GM21526 (cell line): ENCODE data around the gene ABCC8.

Experiments
- ATAC-seq: cut with Tn5 transposase; IDR thresholded peaks from one replicate; pipeline ENCODE4 v1.9.1; 2021; ENCODE audit warnings: moderate library complexity; ENCODE audit not compliant: unreplicated experiment, low FRiP score

Gene ABCC8

DNA sequence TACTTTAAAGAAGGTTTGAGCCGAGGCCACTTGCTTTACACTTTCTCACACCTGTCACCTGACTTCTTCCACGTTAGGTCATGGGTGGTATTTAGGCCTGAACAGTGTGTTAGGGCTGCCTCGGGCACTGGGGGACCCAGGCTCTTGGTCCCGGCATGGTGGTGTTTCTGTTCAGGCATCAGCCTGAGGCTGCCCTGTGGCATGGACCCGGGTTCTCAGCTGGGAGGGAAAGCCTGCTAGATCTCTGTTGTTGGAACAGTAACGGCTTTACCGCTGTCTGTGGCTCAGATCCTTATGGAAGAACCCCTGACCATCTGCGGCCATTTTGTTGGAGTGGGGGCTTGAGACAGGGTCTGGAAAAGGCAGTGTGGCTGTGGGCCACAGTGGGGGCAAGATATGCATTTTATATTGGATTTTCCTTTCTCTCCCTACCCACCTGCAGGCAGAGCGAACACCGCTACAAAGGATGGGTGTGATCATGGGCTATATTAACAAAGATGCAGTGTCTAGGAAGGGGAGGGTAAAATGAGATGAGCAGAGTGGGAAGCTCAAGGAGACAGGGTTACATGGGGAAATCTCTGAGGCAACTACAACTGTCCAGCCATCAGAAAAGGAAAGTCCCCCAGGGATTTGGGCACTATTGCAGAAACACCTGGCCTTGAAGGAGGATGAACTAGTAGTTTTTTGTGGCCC, 86.5 kb downstream of the ABCC8 start:
- no peak for ATAC-seq

GRCh38 chr11:17389211-17389956, 87.3 kb downstream of the ABCC8 start:
- peak; percentile 57 for ATAC-seq

GRCh38 chr11:17388609-17389210, 87.9 kb downstream of the ABCC8 start, which contains the start of gene KCNJ11:
Gene KCNJ11, minus strand, starts transcription at chr11:17388659. Its CDS starts 568 bp downstream, at chr11:17388091.
- peak; percentile 41 for ATAC-seq

DNA sequence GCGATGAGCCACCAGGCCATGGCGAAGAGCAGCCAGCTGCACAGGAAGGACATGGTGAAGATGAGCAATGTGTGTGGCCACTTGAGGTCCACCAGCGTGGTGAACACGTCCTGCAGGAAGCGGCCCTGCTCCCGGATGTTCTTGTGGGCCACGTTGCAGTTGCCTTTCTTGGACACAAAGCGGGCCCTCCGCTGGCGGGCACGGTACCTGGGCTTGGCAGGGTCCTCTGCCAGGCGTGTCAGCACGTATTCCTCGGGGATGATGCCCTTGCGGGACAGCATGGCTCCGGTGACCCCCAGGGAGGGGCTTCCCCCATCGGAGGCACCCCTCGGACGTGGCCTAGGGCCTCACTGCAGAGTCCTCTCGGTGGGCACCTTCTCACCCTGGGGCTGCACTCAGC, 88.8 kb downstream of the ABCC8 start:
- no peak for ATAC-seq

DNA sequence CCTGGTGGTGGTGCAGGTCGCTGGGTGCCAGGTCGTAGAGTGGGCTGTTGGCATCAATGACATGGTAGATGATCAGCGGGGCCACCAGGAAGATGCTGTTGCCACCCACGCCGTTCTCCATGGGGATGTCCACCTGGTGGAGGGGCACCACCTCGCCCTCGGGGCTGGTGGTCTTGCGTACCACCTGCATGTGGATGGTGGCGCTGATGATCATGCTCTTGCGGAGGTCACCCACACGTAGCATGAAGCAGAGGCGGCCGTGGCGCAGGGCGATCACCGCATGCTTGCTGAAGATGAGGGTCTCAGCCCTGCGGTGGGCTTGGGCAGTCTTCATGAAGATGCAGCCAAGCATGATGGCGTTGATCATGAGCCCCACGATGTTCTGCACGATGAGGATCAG, 89.4 kb downstream of the ABCC8 start:
- no peak for ATAC-seq

DNA sequence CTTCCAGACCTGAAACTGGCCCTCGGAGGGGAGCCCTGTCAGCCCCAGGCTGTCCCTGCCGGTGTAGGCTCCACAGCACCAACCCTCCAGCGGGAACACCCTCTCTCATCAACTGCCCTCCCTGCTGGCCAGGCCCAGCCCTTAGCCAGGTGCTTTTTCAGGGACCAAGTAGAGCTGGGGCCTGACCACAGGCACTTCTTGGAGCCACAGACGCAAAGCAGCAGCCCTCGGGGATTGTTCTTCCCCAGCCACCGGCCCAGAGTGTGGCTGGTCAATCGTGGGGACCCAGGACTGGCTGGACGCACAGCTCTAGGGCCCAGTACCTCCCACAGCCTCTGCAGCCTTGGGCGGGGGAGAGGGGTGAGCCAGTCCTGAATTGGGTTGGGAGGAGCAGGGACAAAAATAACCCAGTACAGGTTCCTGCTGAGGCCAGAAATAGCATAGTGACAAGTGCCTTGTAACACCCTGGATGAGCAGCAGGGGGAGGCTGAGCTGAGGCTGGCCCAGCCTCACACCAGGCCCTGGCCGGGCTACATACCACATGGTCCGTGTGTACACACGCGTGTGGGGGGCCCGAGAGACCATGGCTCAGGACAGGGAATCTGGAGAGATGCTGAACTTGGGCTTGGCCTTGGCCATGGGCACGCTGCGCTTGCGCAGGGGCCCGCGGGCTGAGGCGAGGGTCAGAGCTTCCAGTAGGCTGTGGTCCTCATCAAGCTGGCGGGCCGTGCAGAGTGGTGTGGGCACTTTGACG, 90.1 kb downstream of the ABCC8 start:
- ATAC-seq: peak; percentile 49

- ATAC-seq: no peak
Measured at GRCh38 chr11:17385926-17386325, 90.7 kb downstream of the ABCC8 start.

- ATAC-seq: no peak
Measured at GRCh38 chr11:17385492-17385891, 91.2 kb downstream of the ABCC8 start.

DNA sequence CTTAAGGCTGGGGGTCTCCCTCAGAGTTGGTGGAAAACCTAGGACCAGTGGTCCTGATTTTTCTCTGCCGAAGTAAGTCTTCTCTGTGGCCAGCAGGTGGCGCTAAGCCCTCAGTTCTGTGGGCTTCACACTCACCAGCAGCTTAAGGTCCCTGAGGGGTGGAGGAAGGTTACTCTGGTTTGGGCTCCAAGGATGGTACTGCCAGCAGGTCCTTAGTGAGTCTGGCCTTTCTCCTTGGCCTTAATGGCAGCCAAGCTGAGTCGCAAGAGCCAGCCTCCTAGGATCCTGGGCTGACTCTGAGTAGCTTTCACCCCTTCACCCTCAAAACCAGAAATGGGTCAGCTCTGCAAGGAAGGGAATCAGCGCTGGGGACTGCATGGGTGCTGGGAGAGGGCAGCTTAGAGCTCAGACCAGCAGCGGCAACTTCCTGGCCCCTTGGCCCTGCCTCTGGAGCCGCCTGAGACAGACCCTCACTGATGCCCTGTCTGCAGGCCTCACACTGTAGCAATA, 92.6 kb downstream of the ABCC8 start:
- peak; percentile 60 for ATAC-seq

GRCh38 chr11:17383461-17383860, 93.2 kb downstream of the ABCC8 start:
- no peak for ATAC-seq

- ATAC-seq: no peak
Measured at GRCh38 chr11:17382046-17382728, 94.5 kb downstream of the ABCC8 start.

GRCh38 chr11:17381156-17381555, 95.5 kb downstream of the ABCC8 start:
- ATAC-seq: no peak

GRCh38 chr11:17379383-17380180, 97.1 kb downstream of the ABCC8 start:
- no peak for ATAC-seq

DNA sequence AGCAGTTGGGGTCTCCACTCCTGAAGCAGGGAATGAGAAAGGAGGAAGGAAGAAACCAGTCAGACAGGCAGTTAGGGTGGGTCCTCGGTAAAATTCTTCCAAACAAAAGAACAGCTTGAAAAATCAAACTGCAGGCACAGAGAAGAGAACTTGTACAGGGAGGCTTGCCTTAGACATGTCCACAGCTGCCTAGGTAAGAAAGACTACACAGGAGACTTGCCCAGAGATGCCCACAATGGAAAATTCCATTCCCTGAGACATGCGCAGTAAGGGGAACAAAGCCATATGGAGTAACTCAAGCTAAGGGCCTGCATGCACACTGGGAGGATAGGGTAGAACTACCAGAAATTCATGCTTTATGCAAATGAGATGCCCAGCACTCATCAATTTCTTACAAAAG, 98.0 kb downstream of the ABCC8 start:
- ATAC-seq: no peak

GRCh38 chr11:17376493-17376892, 100.2 kb downstream of the ABCC8 start:
- ATAC-seq: no peak

- ATAC-seq: no peak
Measured at GRCh38 chr11:17375547-17375946, 101.1 kb downstream of the ABCC8 start.

DNA sequence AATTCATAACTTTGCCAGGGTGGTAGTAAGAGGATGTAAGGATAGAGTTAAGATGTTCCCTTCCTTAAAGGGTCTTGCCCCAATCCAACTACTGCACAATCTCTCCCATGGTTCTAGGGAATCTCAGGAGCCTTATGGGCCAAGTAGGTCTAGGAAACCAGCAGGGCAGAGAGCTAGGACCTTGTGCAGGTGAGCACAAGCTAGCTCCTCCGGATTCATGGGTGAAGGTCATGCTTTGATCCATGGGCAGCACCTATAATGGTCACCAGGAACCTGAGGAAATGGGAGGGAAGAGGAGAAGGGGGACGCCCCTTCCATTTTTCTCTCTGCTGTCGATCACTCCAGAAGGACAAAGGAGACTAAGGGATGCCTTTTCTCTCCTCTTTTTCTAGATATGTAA, 105.0 kb downstream of the ABCC8 start:
- no peak for ATAC-seq

GRCh38 chr11:17369684-17370243, 106.9 kb downstream of the ABCC8 start:
- no peak for ATAC-seq

DNA sequence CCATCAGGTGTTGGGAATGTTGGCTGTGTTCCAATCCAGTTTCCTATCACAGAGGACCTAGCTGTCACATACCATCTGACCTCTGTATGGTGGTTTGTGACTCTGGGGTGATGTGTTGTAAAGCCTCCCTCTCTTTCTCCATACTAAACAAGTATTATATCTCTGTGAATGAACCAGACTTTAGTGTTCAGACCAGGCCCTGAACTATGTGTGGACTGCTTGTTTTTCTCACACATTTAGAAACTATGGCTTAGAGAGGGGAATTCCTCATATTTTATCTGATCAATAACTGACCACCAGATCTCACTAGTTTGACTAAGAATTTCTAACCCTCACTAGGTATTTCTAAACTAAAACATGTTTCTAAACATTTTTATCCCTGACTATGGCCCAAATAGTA, 107.6 kb downstream of the ABCC8 start:
- ATAC-seq: no peak
